Raji (cell line): Measurements from ENCODE around the gene MATK.

Source experiments
- POLR2A ChIP-seq: IDR thresholded peaks from 2 replicates; pipeline ENCODE4 v1.6.1; 2011; ENCODE audit warnings: low read depth, low read length, control low read depth; ENCODE audit not compliant: insufficient read depth

The MATK gene

DNA sequence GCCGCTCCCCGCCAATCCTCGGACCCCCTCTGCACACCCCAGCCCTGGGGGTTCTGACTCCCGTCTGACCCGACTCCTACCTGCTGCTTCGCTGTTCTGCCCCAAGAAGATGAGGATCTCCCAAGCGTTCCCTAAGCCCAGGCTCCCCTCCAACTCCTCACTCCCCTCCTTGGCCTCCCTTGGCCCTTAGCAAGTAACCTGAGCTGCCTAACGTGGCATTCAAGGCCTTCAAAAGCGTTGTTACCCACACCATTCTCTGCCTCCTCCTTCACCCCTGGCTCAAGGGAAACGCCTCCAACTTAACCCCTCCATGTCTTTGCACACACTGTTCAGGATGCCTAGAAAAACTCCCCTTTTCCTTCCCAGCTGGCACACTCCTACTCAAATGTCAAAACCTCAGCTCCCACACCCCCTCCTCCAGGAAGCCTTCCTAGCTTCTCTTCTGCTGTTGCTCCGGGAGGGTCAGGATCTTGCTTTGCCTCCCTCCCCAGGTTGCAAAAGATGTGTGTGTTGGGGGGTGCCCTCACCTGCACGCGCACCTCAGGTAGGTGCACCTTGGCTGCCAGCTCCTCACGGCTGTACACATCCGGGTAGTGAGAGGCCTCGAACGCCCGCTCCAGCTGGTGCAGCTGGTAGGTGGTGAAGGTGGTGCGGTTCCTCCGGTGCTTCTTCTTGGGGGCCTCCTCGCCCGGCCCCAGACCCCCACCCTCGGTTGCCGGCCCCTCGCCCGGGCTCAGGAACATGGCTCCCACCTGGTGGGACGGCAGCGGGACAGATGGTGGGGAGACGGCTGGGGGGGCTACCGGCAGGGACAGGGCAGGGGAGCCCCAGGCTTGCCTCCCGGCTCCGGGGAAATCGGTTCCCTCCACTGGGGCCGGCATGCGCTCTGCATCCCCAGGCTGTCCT, 14.9 kb downstream of the MATK start:
- TF ChIP-seq POLR2A, result no peak

DNA sequence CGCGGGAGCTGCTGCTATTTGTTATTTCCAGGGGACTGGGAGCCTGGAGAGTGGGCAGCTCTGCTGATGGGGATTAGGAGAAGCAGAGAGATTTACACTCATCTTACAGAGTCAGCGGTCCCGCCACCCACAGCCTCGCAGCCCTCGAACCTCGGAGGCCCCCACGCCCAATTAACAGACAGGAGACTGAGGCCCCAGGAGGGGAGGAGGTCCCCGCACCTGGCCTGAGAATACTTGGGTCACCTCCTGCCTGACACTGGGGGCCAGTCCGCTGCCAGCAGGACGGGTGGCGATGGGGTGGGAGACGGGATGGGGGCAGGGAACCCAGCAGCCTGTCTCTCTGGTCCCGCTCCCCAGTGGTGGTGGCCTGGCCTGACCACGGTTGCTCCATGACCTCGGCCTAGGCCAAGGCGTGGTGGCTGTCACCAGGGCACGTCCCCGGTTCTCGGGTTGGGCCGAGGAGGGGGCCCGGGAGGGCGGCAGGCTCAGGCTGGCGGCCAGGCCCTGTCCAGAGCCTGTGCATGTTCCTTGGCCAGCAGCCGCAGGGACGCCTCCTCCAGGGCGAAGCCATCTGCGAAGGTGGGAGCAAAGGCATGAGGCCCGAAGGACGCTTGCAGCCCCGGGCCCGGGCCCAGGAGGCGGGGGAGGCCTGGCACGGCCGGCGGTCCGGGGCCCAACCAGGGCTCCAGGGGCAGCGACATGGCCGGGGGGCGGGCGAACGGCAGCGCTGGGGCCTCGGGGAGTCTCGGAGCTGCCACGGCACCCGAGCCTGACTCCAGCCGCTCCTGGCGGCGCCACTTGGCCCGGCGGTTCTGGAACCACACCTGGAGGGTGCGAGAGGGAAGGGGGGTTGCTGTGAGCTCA, 15.8 kb downstream of the MATK start:
- TF ChIP-seq POLR2A, result no peak

DNA sequence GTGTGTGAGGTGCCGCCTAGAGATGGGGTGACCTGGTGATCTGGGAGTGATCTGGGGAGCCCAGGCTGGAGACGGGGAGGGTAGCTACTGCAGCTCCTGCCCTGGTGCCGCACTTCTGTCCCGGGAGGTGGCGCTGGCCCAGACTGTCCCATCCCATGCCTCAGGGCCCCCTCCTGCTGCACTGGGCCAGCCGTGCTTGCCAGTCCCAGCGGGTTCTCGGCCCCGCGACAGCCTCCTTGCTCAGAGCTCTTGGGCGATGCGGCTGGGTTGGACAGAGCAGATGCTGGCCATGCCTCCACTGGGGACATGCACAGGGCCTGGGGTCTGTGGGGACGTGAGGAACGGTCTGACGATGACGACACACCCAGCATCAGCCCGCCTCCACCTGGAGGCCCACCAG, 16.7 kb downstream of the MATK start:
- no peak for TF ChIP-seq POLR2A

DNA sequence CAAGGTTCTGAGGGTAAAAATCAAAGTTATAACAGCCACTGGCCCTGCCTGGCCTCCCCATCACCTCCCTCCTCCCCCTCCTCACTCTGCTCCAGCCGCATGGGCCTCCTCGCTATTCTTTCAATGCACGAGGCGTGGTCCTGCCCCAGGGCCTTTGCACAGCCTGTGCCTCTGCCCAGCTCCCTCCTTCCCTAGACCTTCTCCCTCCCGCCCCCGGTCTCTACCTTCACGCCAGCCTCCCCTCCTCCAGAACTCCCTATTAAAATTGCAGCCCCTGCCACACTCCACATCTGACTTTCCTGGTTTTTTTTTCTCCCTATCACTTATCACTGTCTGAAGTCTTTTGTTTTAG, 17.5 kb downstream of the MATK start:
- no peak for TF ChIP-seq POLR2A

DNA sequence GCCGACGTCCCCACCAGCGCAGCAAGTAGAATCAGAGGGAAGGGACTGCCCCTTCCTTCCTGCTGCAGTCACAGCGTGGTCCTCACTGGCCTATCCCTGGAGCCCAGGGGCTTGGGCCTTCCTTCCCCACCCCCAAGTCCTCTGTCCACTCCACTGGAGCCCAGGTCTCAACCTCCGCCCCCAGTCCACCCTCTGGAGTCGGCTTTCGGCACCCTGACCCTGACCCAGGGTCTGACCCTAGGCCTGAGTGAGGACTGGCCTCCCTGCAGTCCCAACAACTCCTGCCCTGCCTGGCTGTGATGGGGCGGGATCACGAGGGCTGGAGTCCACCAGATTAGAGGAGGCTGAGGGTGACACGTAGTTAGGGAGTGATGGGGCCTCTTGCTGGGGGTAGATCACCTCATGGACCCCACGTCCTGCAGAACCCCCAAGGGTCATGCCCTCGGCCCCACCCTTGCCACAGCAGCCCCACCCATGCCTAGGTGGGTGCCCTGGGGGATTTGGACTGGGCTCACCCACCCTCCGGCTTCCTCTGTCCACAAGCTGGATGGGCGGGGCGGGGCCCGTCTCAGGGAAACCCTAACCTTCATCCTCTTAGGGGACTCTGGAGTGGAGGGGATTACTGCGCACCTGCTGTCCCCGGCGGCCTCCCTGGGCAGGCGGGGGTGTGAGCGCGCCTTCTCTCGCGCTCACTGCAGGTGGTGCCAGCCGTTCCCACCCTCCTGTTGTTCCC, 18.0 kb downstream of the MATK start:
- no peak for TF ChIP-seq POLR2A

DNA sequence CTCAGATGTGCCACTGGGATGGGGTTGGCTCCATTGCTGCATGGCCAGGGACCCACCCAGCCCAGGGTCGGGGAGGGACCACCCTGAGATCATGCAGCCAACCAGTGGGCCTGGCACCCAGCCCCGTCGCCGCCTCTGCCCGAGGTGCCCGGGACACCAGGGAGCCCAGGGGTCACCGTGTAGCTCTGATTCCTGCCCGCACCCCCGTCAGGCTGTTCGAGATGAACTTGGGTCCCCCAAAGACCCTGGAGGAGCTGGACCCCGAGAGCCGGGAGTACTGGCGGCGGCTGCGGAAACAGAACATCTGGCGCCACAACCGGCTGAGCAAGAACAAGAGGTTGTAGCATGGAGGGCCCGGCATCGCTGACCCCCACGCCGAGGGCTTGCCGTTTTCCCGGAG, 19.1 kb downstream of the MATK start:
- TF ChIP-seq POLR2A, result no peak

DNA sequence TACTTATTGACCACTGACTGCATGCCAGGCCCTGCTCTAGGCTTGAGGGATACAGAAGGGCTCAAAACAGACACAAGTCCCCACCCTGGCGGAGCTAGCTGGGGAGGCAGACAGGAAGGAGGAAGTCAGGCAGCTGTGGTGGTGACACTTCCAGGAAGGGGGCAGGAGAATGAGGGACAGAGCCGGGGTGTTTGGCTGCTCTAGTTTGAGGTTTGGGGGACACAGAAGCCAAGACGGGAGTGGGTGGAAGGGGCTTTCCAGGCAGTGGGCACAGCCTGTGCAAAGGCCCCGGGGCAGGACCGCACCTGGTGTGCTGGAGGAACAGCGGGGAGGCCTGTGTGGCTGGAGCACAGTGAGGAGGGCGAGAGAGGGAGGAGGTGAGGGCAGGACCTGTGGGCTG, 19.7 kb downstream of the MATK start:
- TF ChIP-seq POLR2A, result no peak

DNA sequence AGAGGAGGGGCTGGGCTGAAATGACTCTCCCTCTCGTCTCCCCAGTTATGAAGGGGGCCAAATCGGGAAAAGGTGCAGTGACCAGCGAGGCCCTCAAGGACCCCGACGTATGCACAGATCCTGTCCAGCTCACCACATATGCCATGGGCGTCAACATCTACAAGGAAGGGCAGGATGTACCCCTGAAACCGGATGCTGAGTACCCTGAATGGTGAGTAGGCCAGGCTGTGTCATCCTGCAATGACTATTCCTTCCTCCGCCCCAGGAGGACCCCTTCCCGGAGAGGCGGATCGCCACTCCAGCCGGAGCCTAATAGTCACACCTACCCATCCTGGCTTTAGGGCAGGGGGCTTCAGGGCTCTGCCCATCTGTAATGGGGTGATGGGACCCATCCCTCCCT, 21.1 kb downstream of the MATK start:
- TF ChIP-seq POLR2A, result no peak

DNA sequence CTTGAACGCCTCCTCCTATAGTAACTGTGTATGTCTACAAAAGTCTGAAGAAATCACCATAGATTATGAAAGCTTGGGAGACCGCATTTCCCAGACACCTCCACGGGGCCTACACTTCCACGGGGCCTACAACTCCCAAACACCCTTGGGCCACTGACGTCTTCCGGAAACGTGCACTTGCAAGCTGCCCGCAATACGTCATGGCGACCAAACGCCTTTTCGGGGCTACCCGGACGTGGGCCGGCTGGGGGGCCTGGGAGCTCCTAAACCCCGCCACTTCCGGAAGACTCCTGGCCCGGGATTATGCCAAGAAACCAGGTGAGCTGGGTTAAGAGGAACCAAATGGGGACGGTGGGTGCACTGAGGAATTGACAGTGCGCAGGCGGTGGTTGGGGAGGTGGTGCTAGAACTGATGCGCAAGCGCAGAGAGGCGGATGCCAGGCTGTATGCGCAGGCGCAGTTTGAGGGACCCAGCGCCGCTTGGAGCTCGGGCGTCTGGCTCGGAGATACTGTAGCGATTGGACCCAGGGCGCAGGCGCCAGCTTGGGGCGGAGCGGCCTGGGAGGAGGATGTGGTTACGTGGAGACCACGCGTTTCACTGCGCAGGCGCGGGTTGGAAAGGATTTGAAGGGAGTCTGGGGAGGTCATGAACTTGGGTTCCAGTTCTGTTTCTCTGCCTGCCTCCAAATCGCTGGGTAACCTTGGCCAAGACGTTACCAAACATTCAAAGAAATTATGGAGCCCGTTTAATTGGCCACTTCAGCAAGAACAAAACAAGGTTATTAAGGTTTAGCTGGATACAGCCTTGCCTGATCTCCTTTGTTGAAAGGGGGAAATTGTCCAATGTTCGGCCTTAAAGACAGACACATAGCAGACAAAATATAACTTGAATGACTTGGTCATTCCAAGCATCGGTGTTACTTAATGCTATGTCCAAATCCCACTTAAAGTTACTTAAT, 23.4 kb downstream of the MATK start, which contains the start of gene MRPL54:
TSS of gene MRPL54 (plus strand) at position 182 of the 959 bp plus-strand sequence. CDS start at position 201, 19 bp downstream.
- peak; percentile 85 for TF ChIP-seq POLR2A

DNA sequence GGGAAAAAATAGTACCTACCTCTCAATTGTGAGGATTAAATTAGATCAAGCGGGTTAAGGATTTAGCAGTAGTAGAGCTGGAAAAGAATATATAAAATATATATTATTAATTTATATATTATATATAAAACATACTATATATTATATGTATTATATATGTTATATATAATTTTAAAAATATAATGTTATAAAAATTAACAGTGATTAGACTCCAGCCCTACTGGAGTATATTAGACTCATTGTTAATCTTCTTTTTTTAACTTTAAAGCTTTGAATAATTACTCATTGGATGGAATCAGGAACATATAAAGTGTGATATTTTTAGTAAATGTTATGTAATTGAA, 24.1 kb downstream of the MATK start:
- no peak for TF ChIP-seq POLR2A

DNA sequence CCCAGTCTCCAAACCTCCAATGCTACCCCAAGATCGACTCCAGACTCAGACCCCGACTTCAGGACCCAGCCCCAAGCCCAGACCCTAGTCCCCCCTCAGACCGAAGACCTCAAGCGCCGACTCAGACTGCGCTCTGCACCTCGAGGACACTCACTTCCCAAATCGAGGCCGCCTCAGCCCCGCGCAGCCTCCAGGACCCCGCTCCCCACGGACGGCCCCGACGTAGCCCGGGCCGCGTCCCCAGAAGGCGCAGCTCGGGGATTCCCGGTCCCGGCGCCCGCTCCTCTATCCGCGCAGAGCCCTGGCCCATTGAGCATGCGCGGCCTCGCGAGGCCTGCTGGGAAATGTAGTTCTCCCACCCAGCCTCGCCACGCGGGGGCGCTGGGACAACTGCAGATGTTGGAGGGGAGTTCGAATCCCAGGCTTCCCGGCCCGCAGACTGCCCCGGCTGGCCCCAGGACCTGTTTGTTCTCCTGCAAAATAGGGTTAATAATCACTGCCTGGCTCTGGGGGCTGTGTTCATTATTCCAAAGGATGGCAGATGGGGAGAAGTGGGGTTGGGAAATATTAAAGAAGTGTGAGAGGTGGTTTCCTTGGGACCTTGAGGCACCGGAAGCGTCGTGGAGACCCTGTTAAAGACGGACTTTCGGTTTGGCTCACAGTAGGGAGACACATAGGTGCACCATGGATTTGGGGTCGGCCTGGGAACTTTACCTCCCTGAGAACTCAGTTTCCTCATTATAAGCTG, 24.6 kb downstream of the MATK start, which contains the start of gene APBA3:
TSS of gene APBA3 (minus strand) at position 311 of the 748 bp plus-strand sequence. CDS start 1,428 bp downstream, outside the sequence.
- peak; percentile 82 for TF ChIP-seq POLR2A

DNA sequence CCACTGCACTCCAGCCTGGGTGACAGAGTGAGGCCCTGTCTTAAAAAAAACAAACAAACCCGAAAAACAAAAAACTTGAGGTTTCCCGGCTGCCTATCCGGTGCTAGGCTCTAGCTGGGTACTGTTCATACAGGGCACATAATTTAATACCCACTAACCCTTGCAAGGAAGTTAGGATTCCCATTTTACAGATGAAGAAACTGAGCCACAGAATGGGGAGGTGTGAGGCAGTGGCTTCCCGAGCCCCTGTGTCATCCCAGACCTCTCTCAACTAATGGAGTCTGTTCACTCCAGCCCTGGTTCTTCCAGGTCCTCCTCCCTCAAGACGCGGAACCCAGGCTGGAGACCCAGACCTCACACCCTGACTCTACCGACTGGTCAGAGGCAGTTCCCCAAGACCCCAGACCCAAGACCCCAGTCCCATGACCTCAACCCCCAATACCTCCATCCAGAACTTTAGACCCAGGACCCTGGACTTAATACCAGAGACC, 25.3 kb downstream of the MATK start:
- TF ChIP-seq POLR2A, result no peak
